Type B pancreatic cell (in vitro differentiated cells): ENCODE measurements around the gene GALNT13. TPM values are rescaled to one million over a fixed set of nuclear protein-coding genes. Genes with fewer than 3 reads are reported as not detected.
A peak's percentile ranks its signal among the peaks of the same experiment; 100 is the strongest.

Experiments used
- DNase-seq: peaks from one replicate; pipeline ENCODE4 v3.0.0; 2021; ENCODE audit warnings: mixed read lengths; ENCODE audit not compliant: unreplicated experiment; ENCODE audit errors: extremely low spot score
- H3K27ac Mint-ChIP-seq: 2 replicates; pipeline ENCODE4 v1.8.0; 2021; ENCODE audit warnings: mild to moderate bottlenecking, mixed read lengths
- H3K27me3 Mint-ChIP-seq: 2 replicates; pipeline ENCODE4 v1.8.0; 2021; ENCODE audit warnings: mixed read lengths
- H3K36me3 Mint-ChIP-seq: 2 replicates; pipeline ENCODE4 v1.8.0; 2021; ENCODE audit warnings: mixed read lengths
- H3K4me1 Mint-ChIP-seq: one replicate; pipeline ENCODE4 v1.8.0; 2021; ENCODE audit warnings: mixed read lengths; ENCODE audit not compliant: unreplicated experiment
- H3K4me3 Mint-ChIP-seq: 2 replicates; pipeline ENCODE4 v1.8.0; 2021; ENCODE audit warnings: mild to moderate bottlenecking, mixed read lengths
- H3K9me3 Mint-ChIP-seq: 2 replicates; pipeline ENCODE4 v1.8.0; 2021; ENCODE audit warnings: mixed read lengths
- total RNA-seq: library from RNA; stranded (reverse); gene quantifications from 2 replicates; pipeline ENCODE4 v1.2.1, GENCODE V29; 2021; ENCODE audit warnings: low replicate concordance
- TF ChIP-seq, protein P1 (sequence below): fragments of 200-600 bp; sonication (generic); conservative IDR thresholded peaks from 2 replicates; pipeline ENCODE4 v1.5.0; 2021; ENCODE audit warnings: antibody characterized with exemption, mild to moderate bottlenecking

GALNT13 gene
- total RNA-seq, 1 donor from 2014 or later: 5.9 TPM

DNA sequence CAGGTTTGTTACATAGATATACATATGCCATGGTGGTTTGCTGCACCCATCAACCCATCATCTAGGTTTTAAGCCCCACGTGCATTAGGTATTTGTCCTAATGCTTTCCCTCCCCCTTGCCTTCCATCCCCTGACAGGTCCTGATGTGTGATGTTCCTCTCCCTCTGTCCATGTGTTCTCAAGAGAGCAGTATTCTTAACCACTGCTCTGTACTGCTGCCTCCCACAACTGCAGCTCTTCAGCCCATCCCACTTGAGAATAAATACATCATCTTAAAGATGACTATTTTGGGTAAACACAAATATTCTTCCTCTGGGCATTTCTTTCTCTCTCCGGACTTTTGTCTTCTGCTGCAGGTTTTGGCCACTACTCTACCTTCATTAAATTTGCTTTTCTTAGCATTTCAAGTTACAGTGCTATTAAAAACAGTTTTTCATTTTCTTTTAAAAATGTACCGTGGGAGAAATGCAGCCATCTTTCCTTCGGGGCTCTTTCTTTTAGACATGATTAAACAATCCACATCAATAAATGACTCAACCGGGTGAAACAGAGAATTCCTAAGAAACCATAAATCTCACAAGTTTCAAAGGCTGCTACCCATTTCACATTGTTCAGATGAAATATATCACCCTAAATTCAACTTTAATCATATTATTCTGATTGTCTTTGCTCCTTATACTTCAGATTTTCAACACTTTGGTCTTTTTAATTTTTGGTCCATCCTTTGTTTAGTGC is 323.4 kb downstream of the GALNT13 start:
- Mint-ChIP-seq H3K36me3 (no peaks in the 10 kb centered on the region), H3K27me3 (no peaks in the 10 kb centered on the region), H3K4me3 (no peak overlapping the region), H3K27ac (peak overlapping the region; percentile 8), H3K4me1 (peaks cover 7% of the 10 kb centered on the region), H3K9me3 (no peaks in the 10 kb centered on the region)
- TF ChIP-seq, protein P1, sequence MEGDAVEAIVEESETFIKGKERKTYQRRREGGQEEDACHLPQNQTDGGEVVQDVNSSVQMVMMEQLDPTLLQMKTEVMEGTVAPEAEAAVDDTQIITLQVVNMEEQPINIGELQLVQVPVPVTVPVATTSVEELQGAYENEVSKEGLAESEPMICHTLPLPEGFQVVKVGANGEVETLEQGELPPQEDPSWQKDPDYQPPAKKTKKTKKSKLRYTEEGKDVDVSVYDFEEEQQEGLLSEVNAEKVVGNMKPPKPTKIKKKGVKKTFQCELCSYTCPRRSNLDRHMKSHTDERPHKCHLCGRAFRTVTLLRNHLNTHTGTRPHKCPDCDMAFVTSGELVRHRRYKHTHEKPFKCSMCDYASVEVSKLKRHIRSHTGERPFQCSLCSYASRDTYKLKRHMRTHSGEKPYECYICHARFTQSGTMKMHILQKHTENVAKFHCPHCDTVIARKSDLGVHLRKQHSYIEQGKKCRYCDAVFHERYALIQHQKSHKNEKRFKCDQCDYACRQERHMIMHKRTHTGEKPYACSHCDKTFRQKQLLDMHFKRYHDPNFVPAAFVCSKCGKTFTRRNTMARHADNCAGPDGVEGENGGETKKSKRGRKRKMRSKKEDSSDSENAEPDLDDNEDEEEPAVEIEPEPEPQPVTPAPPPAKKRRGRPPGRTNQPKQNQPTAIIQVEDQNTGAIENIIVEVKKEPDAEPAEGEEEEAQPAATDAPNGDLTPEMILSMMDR: no peak
- no peak for DNase-seq

DNA sequence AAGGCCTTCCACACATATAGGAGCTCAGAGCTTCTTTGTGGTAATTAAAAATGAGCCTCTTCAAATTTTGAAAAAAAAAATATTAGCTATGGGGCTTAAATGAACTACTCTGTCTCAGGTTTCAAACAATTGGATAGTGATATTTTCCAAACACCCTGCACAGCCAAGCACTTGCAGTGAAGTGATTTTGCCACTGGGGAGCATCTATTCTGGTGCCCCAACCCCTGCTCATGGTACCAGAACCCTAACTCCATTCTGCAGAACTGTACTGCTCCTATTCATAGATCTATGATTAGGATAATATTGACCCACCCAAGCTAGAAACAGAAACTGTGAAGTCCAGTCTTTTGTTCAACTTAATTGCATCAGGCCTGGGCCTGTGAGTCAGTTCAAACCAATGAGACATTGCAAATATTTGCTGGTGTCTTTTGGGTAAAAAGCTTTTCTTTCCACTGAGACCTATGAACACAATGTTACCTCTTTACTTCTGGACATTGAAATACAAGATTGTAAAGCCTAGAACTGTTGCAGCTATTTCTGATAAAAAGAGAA is 324.0 kb downstream of the GALNT13 start:
- no peaks in the 10 kb centered on the region for H3K36me3 Mint-ChIP-seq
- no peak overlapping the region for H3K27ac Mint-ChIP-seq
- H3K4me1 Mint-ChIP-seq: peaks cover 7% of the 10 kb centered on the region
- DNase-seq: no peak
- no peak overlapping the region for H3K4me3 Mint-ChIP-seq
- no peaks in the 10 kb centered on the region for H3K9me3 Mint-ChIP-seq
- no peaks in the 10 kb centered on the region for H3K27me3 Mint-ChIP-seq
- TF ChIP-seq, protein P1: peak; percentile 27

DNA sequence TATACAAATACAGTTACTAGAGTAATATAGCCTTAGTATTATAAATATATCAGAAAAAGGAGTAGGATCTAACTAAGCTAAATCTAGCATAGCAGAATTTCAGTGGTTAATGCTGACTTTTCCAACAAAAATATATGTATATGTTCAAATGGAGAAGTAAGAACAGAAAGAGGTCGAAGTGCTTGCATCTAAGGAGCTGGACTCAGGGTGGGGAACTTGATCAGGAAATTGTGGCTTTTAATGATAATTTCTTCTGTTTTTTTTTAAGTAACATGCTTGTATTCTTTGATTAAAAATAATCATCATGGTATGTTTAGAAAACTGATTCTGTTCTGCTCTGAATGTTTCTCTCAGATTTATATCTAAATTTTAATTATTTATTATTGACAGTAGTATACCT is 327.1 kb downstream of the GALNT13 start:
- Mint-ChIP-seq H3K4me3 (no peak overlapping the region), H3K4me1 (peaks cover 7% of the 10 kb centered on the region), H3K9me3 (no peaks in the 10 kb centered on the region), H3K36me3 (no peaks in the 10 kb centered on the region), H3K27me3 (no peaks in the 10 kb centered on the region), H3K27ac (no peak overlapping the region)
- TF ChIP-seq, protein P1: no peak
- DNase-seq: no peak

DNA sequence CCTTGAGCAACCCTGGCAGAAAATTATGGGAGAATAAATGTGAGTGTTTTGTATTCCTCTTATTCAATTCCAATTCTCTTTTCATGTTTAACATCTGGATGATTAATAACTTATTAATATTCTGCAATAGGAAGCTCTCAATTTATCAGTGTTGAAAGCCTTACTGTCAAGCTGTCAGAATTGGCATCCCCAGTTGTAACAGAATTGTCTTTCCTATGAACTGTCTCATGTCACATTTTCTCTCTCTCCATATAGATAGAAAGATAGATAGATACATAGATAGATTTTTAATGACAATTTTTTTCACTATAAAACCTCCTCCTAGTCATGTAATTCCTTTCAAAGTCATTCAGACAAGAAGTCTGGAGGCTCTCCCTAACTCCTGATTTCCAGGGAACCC is 331.5 kb downstream of the GALNT13 start:
- TF ChIP-seq, protein P1: no peak
- H3K9me3 Mint-ChIP-seq: no peaks in the 10 kb centered on the region
- DNase-seq: no peak
- no peaks in the 10 kb centered on the region for H3K4me1 Mint-ChIP-seq
- H3K27me3 Mint-ChIP-seq: no peaks in the 10 kb centered on the region
- no peaks in the 10 kb centered on the region for H3K36me3 Mint-ChIP-seq
- H3K27ac Mint-ChIP-seq: no peak overlapping the region
- no peak overlapping the region for H3K4me3 Mint-ChIP-seq

- H3K27ac Mint-ChIP-seq: no peak overlapping the region
- H3K27me3 Mint-ChIP-seq: no peaks in the 10 kb centered on the region
- H3K4me1 Mint-ChIP-seq: no peaks in the 10 kb centered on the region
- TF ChIP-seq, protein P1: no peak
- no peak for DNase-seq
- H3K9me3 Mint-ChIP-seq: no peaks in the 10 kb centered on the region
- no peak overlapping the region for H3K4me3 Mint-ChIP-seq
- H3K36me3 Mint-ChIP-seq: no peaks in the 10 kb centered on the region
Measured at GRCh38 chr2:154203902-154204301, 332.2 kb downstream of the GALNT13 start.
